ENCODE measurements around the gene LRRC32. TPM values are rescaled to one million over a fixed set of nuclear protein-coding genes. Genes with fewer than 3 reads are reported as not detected.

LRRC32 gene
- total and polyA plus RNA-seq, 12 donors = 20.9 to 389 (median 92.6) TPM

DNA sequence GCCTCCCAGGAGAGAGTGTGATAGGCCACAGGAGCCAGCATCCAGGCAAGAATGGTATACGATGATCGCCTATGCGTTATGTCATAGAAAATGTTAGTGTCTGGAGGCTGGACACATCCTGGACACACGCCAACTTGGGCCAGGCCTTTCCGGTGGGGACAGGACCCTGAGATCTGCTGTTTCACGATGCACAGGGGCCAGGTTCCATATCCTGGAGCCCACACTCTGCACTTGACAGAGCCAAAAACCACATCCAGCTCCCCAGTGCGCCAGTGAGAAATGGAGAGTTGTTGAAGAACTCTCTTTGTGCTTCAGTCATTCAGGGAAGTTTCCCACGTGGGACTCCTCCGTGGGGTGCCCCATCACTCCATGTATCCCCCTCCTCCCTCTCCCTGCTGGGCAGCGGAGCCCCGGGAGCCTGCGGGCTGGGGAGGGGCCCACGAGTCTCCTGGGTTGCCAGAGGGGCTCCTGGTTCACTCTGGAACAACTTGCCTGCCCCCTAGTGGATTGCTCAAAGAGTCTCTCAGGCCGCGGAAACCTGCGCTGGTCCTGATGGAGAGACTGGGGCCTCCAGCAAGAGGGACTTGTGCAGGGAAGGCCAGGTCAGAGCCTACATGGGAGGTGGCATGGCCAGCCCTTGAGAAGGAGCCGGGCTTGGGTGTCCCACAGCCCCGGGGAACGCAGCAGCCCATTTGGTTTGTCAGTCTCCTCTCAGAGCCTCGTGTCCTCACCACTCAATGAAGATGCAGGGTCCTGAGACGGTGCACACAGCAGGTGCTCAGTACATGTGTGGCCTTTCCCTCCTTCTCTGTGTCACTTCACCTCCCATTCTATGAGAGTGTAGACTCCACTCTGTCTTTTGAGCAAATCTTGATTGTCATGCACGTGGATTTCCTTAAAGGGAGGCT, 10.2 kb upstream of the LRRC32 start:
- WGBS, 4 donors = 30 to 43% (median 35%) methylated on average over 8 to 22 of the region's 22 CpGs
- TF ChIP-seq POLR2A (IDR thresholded peaks at IDR 0.05) = no peak
- TF ChIP-seq, protein P1, sequence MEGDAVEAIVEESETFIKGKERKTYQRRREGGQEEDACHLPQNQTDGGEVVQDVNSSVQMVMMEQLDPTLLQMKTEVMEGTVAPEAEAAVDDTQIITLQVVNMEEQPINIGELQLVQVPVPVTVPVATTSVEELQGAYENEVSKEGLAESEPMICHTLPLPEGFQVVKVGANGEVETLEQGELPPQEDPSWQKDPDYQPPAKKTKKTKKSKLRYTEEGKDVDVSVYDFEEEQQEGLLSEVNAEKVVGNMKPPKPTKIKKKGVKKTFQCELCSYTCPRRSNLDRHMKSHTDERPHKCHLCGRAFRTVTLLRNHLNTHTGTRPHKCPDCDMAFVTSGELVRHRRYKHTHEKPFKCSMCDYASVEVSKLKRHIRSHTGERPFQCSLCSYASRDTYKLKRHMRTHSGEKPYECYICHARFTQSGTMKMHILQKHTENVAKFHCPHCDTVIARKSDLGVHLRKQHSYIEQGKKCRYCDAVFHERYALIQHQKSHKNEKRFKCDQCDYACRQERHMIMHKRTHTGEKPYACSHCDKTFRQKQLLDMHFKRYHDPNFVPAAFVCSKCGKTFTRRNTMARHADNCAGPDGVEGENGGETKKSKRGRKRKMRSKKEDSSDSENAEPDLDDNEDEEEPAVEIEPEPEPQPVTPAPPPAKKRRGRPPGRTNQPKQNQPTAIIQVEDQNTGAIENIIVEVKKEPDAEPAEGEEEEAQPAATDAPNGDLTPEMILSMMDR (IDR thresholded peaks at IDR 0.05) = peak; percentile 74 to 86 (median 82)
- Histone ChIP-seq H3K4me3 (no peak overlapping the region), H3K4me1 (replicated peaks in 1 of 2) (peaks cover 0 to 5% of the 10 kb centered on the region in 2 donors), H3K9me3 (replicated peaks in 1 of 3) (no peaks in the 10 kb centered on the region), H3K27ac (no peak overlapping the region), H3K36me3 (replicated peaks in 1 of 2) (no peaks in the 10 kb centered on the region), H3K27me3 (no peaks in the 10 kb centered on the region)
- peak; percentile 69 to 83 (median 76) for DNase-seq
- intact Hi-C loops (cut with DNase I) = loop anchor here (5.0 to 10.0 kb wide), 3 partner anchors 86 to 126 kb away; no protein-coding TSS in a partner anchor

DNA sequence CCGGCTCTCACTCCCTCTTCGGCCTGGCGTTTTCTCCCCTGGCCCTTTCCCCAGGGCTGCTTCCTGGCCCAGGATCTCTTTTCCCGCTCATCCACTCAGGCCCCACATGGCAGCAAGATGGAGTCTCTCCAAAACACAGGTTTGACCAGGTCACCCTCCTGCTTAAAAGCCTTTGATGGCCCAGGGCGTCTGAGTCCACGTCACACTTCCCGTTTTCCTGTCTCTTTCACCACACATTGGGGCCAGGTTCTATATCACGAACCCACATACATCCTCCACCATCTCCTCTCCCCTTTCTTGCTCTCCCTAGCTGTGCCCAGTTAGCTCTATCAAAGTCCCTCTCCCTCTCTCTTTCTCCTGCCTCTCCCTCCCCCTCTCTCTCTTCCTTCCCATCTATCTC, 7.8 kb upstream of the LRRC32 start:
- Histone ChIP-seq H3K4me3 (no peak overlapping the region), H3K27me3 (no peaks in the 10 kb centered on the region), H3K36me3 (replicated peaks in 1 of 2) (no peaks in the 10 kb centered on the region), H3K9me3 (replicated peaks in 1 of 3) (no peaks in the 10 kb centered on the region), H3K27ac (no peak overlapping the region), H3K4me1 (replicated peaks in 1 of 2) (peaks cover 0 to 21% of the 10 kb centered on the region in 2 donors)
- no peak for DNase-seq
- intact Hi-C loops (cut with DNase I) = loop anchor here in 1 of 2 donors (5.0 kb wide), 1 partner anchor 81 kb away; no protein-coding TSS in a partner anchor
- 77 to 93% (median 86%) methylated on average over 8 of the region's 8 CpGs for WGBS, 4 donors
- TF ChIP-seq, protein P1 (IDR thresholded peaks at IDR 0.05) = no peak
- TF ChIP-seq POLR2A (IDR thresholded peaks at IDR 0.05) = no peak

DNA sequence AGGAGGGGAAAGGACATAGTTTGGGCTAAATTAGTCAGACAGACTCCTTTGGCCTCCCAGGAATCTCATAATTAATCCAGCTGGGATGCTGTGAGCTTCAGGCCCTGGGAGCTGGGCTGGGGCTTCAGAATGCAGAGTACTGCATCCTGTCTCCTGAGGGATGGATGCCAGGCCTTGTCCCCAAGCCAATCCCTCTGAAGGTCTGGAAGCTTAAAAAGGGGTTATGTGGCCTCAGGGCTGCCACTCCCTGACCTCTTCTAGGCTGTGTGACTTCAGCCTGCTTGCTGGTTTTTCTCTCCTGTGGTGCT, 6.9 kb upstream of the LRRC32 start:
- TF ChIP-seq POLR2A (IDR thresholded peaks at IDR 0.05) = no peak
- TF ChIP-seq, protein P1 (IDR thresholded peaks at IDR 0.05) = no peak
- intact Hi-C loops (cut with DNase I) = loop anchor here in 1 of 2 donors (5.0 kb wide), 1 partner anchor 80 kb away; no protein-coding TSS in a partner anchor
- H3K4me1 ChIP-seq (replicated peaks in 1 of 2) = peaks cover 0 to 31% of the 10 kb centered on the region in 2 donors

DNA sequence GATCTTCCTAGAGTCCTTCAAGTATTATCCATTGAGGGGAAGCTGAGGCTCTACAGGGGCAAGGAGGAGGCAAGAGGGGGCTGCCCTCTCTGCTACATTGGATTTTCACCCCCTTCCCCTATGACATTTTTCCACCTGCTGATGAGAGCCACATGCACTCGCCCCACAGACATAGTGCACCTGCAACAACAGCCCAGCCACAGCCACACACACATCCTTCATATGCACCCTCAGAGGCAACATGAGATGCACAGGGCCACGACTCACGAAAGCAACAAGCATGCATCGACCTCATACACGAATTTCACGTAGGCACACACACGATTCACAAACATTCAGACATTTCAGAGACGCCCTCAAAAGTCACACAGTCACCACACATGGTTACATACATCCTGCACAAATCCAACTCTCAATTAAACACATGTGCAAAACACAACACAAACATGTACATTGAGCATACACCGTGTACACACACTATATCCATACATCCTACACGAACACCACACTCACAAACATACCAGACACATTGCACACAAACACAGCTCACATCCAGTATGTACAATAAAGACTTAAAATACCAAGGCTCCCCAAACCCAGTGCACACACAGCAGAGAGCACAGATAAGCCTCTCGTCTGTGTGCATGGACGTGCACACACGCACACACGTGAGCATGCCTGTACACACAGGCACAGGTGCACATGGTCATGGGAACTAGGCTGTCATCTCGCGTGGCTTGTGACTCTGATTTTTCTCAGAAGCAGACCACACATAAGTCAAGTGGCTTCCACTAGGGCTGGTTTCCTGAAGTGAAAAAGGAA, 6.3 kb upstream of the LRRC32 start:
- WGBS, 4 donors = 78 to 83% (median 81%) methylated on average over 12 to 16 of the region's 16 CpGs
- no peak for DNase-seq
- Histone ChIP-seq H3K27ac (peak overlapping the region in 1 of 5 donors; percentile 67), H3K4me1 (replicated peaks in 1 of 2) (peaks cover 0 to 35% of the 10 kb centered on the region in 2 donors), H3K27me3 (no peaks in the 10 kb centered on the region), H3K36me3 (replicated peaks in 1 of 2) (no peaks in the 10 kb centered on the region), H3K4me3 (no peak overlapping the region), H3K9me3 (replicated peaks in 1 of 3) (no peaks in the 10 kb centered on the region)
- intact Hi-C loops (cut with DNase I) = loop anchor here in 1 of 2 donors (5.0 kb wide), 1 partner anchor 80 kb away; no protein-coding TSS in a partner anchor
- TF ChIP-seq, protein P1 (IDR thresholded peaks at IDR 0.05) = no peak
- no peak for TF ChIP-seq POLR2A (IDR thresholded peaks at IDR 0.05)

More for the DNA sequence above, 6.9 kb upstream of the LRRC32 start:
- no peak for DNase-seq
- Histone ChIP-seq H3K36me3 (replicated peaks in 1 of 2) (no peaks in the 10 kb centered on the region), H3K9me3 (replicated peaks in 1 of 3) (no peaks in the 10 kb centered on the region), H3K27me3 (no peaks in the 10 kb centered on the region), H3K27ac (peak overlapping the region in 1 of 5 donors; percentile 67), H3K4me3 (no peak overlapping the region)

Data from adrenal gland (tissue), 12 donors.